WTC11 (cell line): ENCODE measurements around the gene FBRSL1.

Source experiments
- ATF1 ChIP-seq: sonication (generic); formaldehyde crosslinking; IDR thresholded peaks from 2 replicates; pipeline ENCODE4 v1.8.1; 2023; ENCODE audit warnings: mild to moderate bottlenecking, moderate library complexity, missing genetic modification reagents
- CTCF ChIP-seq: fragments of 200-600 bp; IDR thresholded peaks from 2 replicates; pipeline ENCODE4 v1.8.0; 2022; ENCODE audit warnings: antibody characterized with exemption
- IRF2 ChIP-seq: sonication (generic); formaldehyde crosslinking; IDR thresholded peaks from 2 replicates; pipeline ENCODE4 v1.8.0; 2022; ENCODE audit warnings: low read depth, missing genetic modification reagents, borderline replicate concordance
- MXD4 ChIP-seq: fragments of 250-450 bp; sonication (Bioruptor Pico); IDR thresholded peaks from 2 replicates; pipeline ENCODE4 v1.8.0; 2021; ENCODE audit warnings: mild to moderate bottlenecking, moderate library complexity, borderline replicate concordance
- OVOL2 ChIP-seq: fragments of 250-450 bp; sonication (Bioruptor Pico); IDR thresholded peaks from 2 replicates; pipeline ENCODE4 v1.9.0; 2021; ENCODE audit warnings: mild to moderate bottlenecking, borderline replicate concordance
- TEAD4 ChIP-seq: sonication (generic); formaldehyde crosslinking; IDR thresholded peaks from 2 replicates; pipeline ENCODE4 v1.8.0; 2022; ENCODE audit warnings: mild to moderate bottlenecking, missing genetic modification reagents
- USF2 ChIP-seq: sonication (generic); formaldehyde crosslinking; IDR thresholded peaks from 2 replicates; pipeline ENCODE4 v1.8.1; 2023; ENCODE audit warnings: mild to moderate bottlenecking, missing genetic modification reagents, moderate library complexity
- ZNF138 ChIP-seq: sonication (generic); formaldehyde crosslinking; conservative IDR thresholded peaks from 2 replicates; pipeline ENCODE4 v1.8.1; 2022; ENCODE audit warnings: mild to moderate bottlenecking, moderate library complexity, missing genetic modification reagents
- ZNF219 ChIP-seq: sonication (generic); formaldehyde crosslinking; IDR thresholded peaks from 2 replicates; pipeline ENCODE4 v1.8.0; 2023; ENCODE audit warnings: missing genetic modification reagents, mild to moderate bottlenecking, borderline replicate concordance
- TF ChIP-seq, protein P1 (sequence below): sonication (generic); formaldehyde crosslinking; IDR thresholded peaks from 2 replicates; pipeline ENCODE4 v1.8.1; 2022; ENCODE audit warnings: missing genetic modification reagents, borderline replicate concordance
- TF ChIP-seq, protein P2 (sequence below): fragments of 250-450 bp; sonication (Bioruptor Pico); conservative IDR thresholded peaks from 2 replicates; pipeline ENCODE4 v1.9.0; 2021; ENCODE audit warnings: mild to moderate bottlenecking

DNA sequence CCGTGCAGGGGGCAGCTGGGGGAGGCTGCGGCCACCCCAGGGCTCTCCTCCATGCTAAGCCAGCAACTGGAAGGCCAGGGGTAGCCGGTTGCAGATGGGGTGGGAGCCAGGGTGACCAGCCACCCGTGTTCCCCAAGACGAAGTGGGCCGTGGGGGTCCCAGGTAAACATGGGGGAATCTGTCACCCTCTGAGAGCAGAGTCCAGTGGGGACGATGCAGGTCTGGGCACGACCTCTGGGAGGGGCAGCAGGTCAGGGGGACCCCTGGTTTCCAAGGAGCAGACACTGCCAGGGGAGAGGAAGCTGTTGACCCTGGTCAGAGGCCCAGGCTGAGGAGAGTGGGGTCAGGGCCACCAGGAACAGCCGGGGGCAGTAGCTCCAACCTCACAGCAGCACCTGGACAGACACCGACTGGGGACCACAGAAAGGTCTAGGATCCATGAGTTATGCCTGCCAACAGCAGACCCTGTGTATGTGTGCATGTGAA is 35.0 kb upstream of the FBRSL1 start:
- TF ChIP-seq TEAD4, result no peak
- TF ChIP-seq MXD4 (CRISPR knock-in tag), result no peak
- TF ChIP-seq CTCF, result no peak
- TF ChIP-seq IRF2 (CRISPR knock-in tag), result no peak
- TF ChIP-seq ZNF138 (CRISPR knock-in tag), result no peak
- TF ChIP-seq, protein P1, sequence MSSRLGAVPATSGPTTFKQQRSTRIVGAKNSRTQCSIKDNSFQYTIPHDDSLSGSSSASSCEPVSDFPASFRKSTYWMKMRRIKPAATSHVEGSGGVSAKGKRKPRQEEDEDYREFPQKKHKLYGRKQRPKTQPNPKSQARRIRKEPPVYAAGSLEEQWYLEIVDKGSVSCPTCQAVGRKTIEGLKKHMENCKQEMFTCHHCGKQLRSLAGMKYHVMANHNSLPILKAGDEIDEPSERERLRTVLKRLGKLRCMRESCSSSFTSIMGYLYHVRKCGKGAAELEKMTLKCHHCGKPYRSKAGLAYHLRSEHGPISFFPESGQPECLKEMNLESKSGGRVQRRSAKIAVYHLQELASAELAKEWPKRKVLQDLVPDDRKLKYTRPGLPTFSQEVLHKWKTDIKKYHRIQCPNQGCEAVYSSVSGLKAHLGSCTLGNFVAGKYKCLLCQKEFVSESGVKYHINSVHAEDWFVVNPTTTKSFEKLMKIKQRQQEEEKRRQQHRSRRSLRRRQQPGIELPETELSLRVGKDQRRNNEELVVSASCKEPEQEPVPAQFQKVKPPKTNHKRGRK, result no peak
- no peak for TF ChIP-seq OVOL2
- TF ChIP-seq ATF1, result no peak
- no peak for TF ChIP-seq ZNF219 (CRISPR knock-in tag)
- TF ChIP-seq, protein P2, sequence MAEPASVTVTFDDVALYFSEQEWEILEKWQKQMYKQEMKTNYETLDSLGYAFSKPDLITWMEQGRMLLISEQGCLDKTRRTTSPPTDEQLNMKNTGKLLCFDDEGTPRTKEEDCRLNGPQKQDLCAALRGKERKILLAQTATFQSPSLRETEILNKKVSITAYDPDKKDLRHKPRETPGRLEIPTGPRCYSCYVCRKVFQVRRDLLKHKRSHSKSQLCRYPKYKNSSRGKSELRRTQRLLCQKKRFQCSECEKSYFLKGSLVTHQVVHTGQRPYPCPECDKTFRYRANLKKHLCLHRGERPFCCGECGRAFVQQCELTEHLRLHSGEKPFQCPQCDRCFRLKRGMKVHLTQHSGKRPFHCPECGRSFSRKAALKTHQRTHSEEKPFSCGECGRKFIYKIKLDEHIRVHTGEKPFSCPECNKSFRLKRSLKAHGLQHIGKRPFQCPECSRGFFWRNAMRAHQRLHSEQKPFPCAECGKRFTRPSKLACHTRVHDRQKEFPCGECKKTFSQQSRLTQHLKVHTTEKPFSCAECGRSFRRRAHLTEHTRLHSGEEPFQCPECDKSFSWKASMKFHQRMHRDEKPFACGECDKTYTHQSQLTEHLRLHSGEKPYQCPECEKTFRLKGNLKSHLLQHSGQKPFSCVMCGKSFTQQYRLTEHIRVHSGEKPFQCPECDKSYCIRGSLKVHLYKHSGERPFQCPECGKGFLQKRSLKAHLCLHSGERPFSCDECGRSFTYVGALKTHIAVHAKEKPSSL, result no peak
- TF ChIP-seq USF2, result no peak
